Ishikawa (cell line): Measurements from ENCODE around the gene CCDC38.

Source experiments
- CEBPB ChIP-seq: IDR thresholded peaks from 2 replicates; pipeline ENCODE4 v1.6.1; 2012
- CREB1 ChIP-seq: IDR thresholded peaks from 2 replicates; pipeline ENCODE4 v1.6.1; 2012; ENCODE audit warnings: low read depth
- EGR1 ChIP-seq: IDR thresholded peaks from 2 replicates; pipeline ENCODE4 v1.6.1; 2012
- EP300 ChIP-seq: IDR thresholded peaks from 2 replicates; pipeline ENCODE4 v1.6.1; 2012; ENCODE audit warnings: borderline replicate concordance
- FOXM1 ChIP-seq: IDR thresholded peaks from 2 replicates; pipeline ENCODE4 v1.6.1; 2012; ENCODE audit warnings: low read depth, borderline replicate concordance
- MAX ChIP-seq: IDR thresholded peaks from 2 replicates; pipeline ENCODE4 v1.6.1; 2012
- NFIC ChIP-seq: IDR thresholded peaks from 2 replicates; pipeline ENCODE4 v1.6.1; 2012
- RAD21 ChIP-seq: IDR thresholded peaks from 2 replicates; pipeline ENCODE4 v1.6.1; 2012; ENCODE audit warnings: low read depth
- REST ChIP-seq: IDR thresholded peaks from 2 replicates; pipeline ENCODE4 v1.6.1; 2012; ENCODE audit warnings: low read depth, mild to moderate bottlenecking
- TAF1 ChIP-seq: IDR thresholded peaks from 2 replicates; pipeline ENCODE4 v1.6.1; 2012; ENCODE audit warnings: low read depth, mild to moderate bottlenecking
- TCF12 ChIP-seq: IDR thresholded peaks from 2 replicates; pipeline ENCODE4 v1.6.1; 2012; ENCODE audit warnings: low read depth
- TEAD4 ChIP-seq: IDR thresholded peaks from 2 replicates; pipeline ENCODE4 v1.6.1; 2012
- USF1 ChIP-seq: IDR thresholded peaks from 2 replicates; pipeline ENCODE4 v1.6.1; 2012
- YY1 ChIP-seq: IDR thresholded peaks from 2 replicates; pipeline ENCODE4 v1.6.1; 2012; ENCODE audit warnings: low read depth
- ZBTB7A ChIP-seq: IDR thresholded peaks from 2 replicates; pipeline ENCODE4 v1.6.1; 2012; ENCODE audit warnings: low read depth

CCDC38 gene

GRCh38 chr12:95862038-95862437 is 80.4 kb downstream of the CCDC38 start:
- TF ChIP-seq YY1 (no peak), CREB1 (no peak), MAX (no peak), TEAD4 (no peak), EGR1 (no peak), USF1 (no peak)

GRCh38 chr12:95859947-95860850 is 82.2 kb downstream of the CCDC38 start:
- no peak for TF ChIP-seq CREB1
- TF ChIP-seq MAX = no peak
- TF ChIP-seq ZBTB7A = no peak
- TF ChIP-seq YY1 = no peak
- no peak for TF ChIP-seq EGR1
- no peak for TF ChIP-seq CEBPB
- no peak for TF ChIP-seq RAD21
- TF ChIP-seq USF1 = no peak
- TF ChIP-seq TEAD4 = no peak
- no peak for TF ChIP-seq NFIC
- no peak for TF ChIP-seq EP300
- TF ChIP-seq TAF1 = no peak

- TF ChIP-seq TCF12 (no peak), EP300 (no peak; the same call in 1 of the 2 replicates), TAF1 (no peak), EGR1 (no peak), RAD21 (no peak), USF1 (no peak), MAX (no peak), FOXM1 (no peak), CEBPB (no peak), NFIC (no peak), REST (no peak), YY1 (no peak), CREB1 (no peak), ZBTB7A (no peak), TEAD4 (no peak)
Observed at GRCh38 chr12:95859344-95859816, 83.0 kb downstream of the CCDC38 start.

GRCh38 chr12:95858451-95859343 is 83.7 kb downstream of the CCDC38 start, which contains the start of gene SNRPF:
TSS of gene SNRPF (plus strand) at chr12:95858952. CDS start at chr12:95859074, 122 bp downstream.
- TF ChIP-seq YY1 (peak; percentile 97), ZBTB7A (no peak), USF1 (peak; percentile 55; the same call in 1 of the 2 replicates), CREB1 (no peak), MAX (peak; percentile 88), TAF1 (peak; percentile 63), EGR1 (peak; percentile 53; the same call in 1 of the 2 replicates), TCF12 (peak; percentile 56; the same call in 1 of the 2 replicates)

- no peak for TF ChIP-seq CREB1
- TF ChIP-seq YY1 = no peak
- no peak for TF ChIP-seq ZBTB7A
- no peak for TF ChIP-seq MAX
- no peak for TF ChIP-seq TAF1
- no peak for TF ChIP-seq CEBPB
- TF ChIP-seq NFIC = no peak
- no peak for TF ChIP-seq RAD21
- TF ChIP-seq EGR1 = no peak
- no peak for TF ChIP-seq FOXM1
- no peak for TF ChIP-seq USF1
- no peak for TF ChIP-seq REST
- no peak for TF ChIP-seq EP300
- no peak for TF ChIP-seq TEAD4
- TF ChIP-seq TCF12 = no peak
Observed at GRCh38 chr12:95857799-95858198, 84.6 kb downstream of the CCDC38 start.
